OCI-LY3 (cell line): ENCODE data around the gene CCL24.
"Not testable (repeated sequence)": the region's sequence is repeated elsewhere in the genome, so short reads cannot be mapped to it uniquely, and the experiment has no call there.

Source experiments
- H2AFZ ChIP-seq: fragments of 200-600, 300-600 bp; shearing (Covaris generic); 2 replicates; pipeline ENCODE4 v1.6.0; 2014; ENCODE audit warnings: antibody characterized with exemption, low read depth, low read length
- H3K27ac ChIP-seq: fragments of 200-600, 300-600 bp; sonication (generic); 2 replicates; pipeline ENCODE4 v1.5.1; 2014; ENCODE audit warnings: mild to moderate bottlenecking, low read length, moderate library complexity, mixed read lengths
- H3K27me3 ChIP-seq: fragments of 200-600, 300-600 bp; sonication (generic); 2 replicates; pipeline ENCODE4 v1.6.1; 2014; ENCODE audit warnings: low read depth, low read length, mixed read lengths
- H3K36me3 ChIP-seq: fragments of 200-600, 300-600 bp; sonication (generic); replicated peaks from 2 replicates; pipeline ENCODE3; 2014; ENCODE audit warnings: low read depth, low read length, mixed read lengths
- H3K4me1 ChIP-seq: fragments of 300-600, 200-600 bp; sonication (generic); 2 replicates; pipeline ENCODE4 v1.6.1; 2014; ENCODE audit warnings: low read length, mixed read lengths
- H3K4me2 ChIP-seq: fragments of 200-600, 300-600 bp; sonication (generic); 2 replicates; pipeline ENCODE4 v1.6.1; 2014; ENCODE audit warnings: low read length, mixed read lengths
- H3K4me3 ChIP-seq: fragments of 300-600, 200-600 bp; sonication (generic); 2 replicates; pipeline ENCODE4 v1.5.1; 2014; ENCODE audit warnings: antibody characterized with exemption, mild to moderate bottlenecking, low read length, moderate library complexity
- H3K79me2 ChIP-seq: fragments of 300-600, 200-600 bp; shearing (Covaris generic); 2 replicates; pipeline ENCODE4 v1.6.1; 2014; ENCODE audit warnings: mild to moderate bottlenecking, low read length, mixed read lengths
- H3K9ac ChIP-seq: fragments of 300-600, 200-600 bp; shearing (Covaris generic); 2 replicates; pipeline ENCODE4 v1.6.0; 2014; ENCODE audit warnings: mild to moderate bottlenecking, low read length, moderate library complexity
- H3K9me3 ChIP-seq: fragments of 200-600, 300-600 bp; shearing (Covaris generic); 2 replicates; pipeline ENCODE4 v1.6.1; 2014; ENCODE audit warnings: low read length, mixed read lengths; ENCODE audit not compliant: insufficient read depth
- H4K20me1 ChIP-seq: fragments of 200-600, 300-600 bp; sonication (generic); 2 replicates; pipeline ENCODE4 v1.6.1; 2016; ENCODE audit warnings: low read length, mixed read lengths; ENCODE audit not compliant: insufficient read depth
- EZH2phosphoT487 ChIP-seq: fragments of 200-600 bp; shearing (Covaris generic); IDR thresholded peaks from 2 replicates; pipeline ENCODE4 v1.6.1; 2018; ENCODE audit warnings: antibody characterized with exemption, mixed run types, low read depth
- TF ChIP-seq, protein P1 (sequence below): fragments of 200-600, 300-600 bp; sonication (generic); IDR thresholded peaks from 2 replicates; pipeline ENCODE4 v1.5.1; 2014; ENCODE audit warnings: antibody characterized with exemption, low read length, low read depth

Gene CCL24

DNA sequence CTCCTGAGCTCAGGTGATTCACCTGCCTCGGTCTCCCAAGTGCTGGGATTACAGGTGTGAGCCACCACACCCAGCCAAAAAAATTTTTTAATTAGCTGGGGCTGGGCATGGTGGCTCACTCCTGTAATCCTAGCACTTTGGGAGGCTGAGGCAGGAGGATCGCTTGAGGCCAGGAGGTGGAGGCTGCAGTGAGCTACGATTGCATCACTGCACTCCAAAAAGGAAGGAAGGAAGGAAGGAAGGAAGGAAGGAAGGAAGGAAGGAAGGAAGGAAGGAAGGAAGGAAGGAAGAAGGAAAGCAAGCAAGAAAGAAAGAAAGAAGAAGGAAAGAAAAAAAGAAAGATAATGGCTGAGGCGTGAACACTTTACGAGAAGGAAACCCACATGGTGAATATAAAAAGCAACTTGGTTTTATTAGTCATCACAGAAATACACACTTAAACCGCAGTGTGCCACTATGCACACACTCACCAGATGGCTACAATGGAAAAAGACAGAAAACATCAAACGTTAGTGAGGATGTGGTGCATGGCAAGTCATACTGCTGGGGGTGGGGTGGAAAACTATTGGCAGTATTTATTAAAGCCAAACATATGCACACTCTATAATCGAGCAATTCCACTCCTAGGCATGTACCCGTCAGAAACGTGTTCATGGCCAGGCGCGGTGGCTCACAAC is 37.2 kb downstream of the CCL24 start:
- no peaks in the 10 kb centered on the region for H3K79me2 ChIP-seq
- no peak overlapping the region for H2AFZ ChIP-seq
- TF ChIP-seq EZH2phosphoT487, result no peak
- TF ChIP-seq, protein P1, sequence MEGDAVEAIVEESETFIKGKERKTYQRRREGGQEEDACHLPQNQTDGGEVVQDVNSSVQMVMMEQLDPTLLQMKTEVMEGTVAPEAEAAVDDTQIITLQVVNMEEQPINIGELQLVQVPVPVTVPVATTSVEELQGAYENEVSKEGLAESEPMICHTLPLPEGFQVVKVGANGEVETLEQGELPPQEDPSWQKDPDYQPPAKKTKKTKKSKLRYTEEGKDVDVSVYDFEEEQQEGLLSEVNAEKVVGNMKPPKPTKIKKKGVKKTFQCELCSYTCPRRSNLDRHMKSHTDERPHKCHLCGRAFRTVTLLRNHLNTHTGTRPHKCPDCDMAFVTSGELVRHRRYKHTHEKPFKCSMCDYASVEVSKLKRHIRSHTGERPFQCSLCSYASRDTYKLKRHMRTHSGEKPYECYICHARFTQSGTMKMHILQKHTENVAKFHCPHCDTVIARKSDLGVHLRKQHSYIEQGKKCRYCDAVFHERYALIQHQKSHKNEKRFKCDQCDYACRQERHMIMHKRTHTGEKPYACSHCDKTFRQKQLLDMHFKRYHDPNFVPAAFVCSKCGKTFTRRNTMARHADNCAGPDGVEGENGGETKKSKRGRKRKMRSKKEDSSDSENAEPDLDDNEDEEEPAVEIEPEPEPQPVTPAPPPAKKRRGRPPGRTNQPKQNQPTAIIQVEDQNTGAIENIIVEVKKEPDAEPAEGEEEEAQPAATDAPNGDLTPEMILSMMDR, result no peak
- no peaks in the 10 kb centered on the region for H3K27me3 ChIP-seq
- H3K27ac ChIP-seq, result no peak overlapping the region
- no peak overlapping the region for H3K4me3 ChIP-seq
- no peaks in the 10 kb centered on the region for H4K20me1 ChIP-seq
- H3K4me2 ChIP-seq, result no peak overlapping the region
- no peaks in the 10 kb centered on the region for H3K4me1 ChIP-seq
- H3K9me3 ChIP-seq, result no peaks in the 10 kb centered on the region
- no peak overlapping the region for H3K9ac ChIP-seq
- no peaks in the 10 kb centered on the region for H3K36me3 ChIP-seq

DNA sequence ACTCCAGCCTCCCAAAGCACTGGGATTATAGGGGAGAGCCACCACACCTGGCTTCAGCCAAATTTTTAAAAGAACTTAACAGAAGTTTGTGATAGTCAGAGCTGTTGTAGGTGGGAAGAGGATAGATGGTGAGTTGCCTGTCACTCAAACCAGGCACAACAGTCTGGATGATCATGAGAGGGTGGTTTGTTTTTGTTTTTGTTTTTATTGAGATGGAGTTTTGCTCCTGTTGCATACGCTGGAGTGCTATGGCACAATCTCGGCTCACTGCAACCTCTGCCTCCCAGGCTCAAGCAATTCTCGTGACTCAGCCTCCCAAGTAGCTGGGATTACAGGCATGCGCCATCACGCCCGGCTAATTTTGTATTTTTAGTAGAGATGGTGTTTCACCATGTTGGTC is 39.6 kb downstream of the CCL24 start:
- not testable (repeated sequence) for H3K79me2 ChIP-seq, H3K27ac ChIP-seq, H3K4me3 ChIP-seq, H4K20me1 ChIP-seq, H3K4me2 ChIP-seq, H3K9ac ChIP-seq, H3K36me3 ChIP-seq, H2AFZ ChIP-seq, H3K9me3 ChIP-seq, H3K27me3 ChIP-seq, H3K4me1 ChIP-seq

DNA sequence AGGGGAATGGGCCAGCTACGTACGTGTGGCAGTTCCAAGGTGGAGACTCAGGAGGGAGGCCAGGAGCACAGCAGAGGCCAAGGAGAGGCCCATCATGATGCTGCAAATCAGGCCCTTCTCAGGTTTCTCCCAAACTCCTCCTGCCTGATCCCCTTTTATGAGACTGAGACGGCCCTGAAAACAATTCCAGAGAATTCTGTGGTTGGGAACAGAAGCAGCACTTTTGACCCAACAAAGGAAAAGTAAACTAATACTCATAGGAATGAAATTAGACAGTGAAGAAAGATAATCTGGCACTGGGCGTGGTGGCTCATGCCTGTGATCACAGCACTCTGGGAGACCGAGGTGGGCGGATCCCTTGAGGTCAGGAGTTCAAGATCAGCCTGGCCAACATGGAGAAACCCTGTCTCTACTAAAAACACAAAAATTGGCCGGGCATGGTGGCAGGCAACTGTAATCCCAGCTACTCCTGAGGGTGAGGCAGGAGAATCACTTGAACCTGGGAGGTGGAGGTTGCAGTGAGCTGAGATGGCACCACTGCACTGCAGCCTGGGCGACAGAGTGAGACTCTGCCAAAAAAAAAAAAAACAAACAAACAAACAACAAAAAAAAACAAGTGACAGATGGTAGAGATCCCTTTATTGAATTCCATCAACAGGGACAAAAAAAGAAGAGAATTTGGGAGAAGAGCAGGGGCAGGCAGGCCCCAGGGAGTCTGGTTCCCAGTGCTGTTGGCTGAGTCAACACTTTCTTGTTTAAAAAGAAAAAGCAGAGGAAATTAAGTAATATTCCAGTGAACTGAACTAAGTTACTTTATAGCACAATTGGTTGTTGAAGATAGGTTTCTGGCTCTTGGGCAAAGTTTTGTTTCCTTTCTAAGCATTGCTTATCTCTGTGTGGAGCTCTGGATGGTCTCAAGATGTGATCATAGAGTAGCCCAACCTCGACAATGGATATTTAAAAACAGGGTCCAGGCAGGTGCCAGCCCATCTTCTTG is 41.2 kb downstream of the CCL24 start, which contains the start of gene CCL26:
Gene CCL26 (minus strand): TSS at position 131 of the 997 bp plus-strand sequence. CDS start 35 bp downstream, at position 96.
- Histone ChIP-seq H2AFZ (no peak within 1 kb of the TSS), H3K27ac (no peak within 1 kb of the TSS), H3K9ac (no peak within 1 kb of the TSS)

GRCh38 chr7:75771224-75771623 is 42.4 kb downstream of the CCL24 start:
- H3K79me2 ChIP-seq, result no peaks in the 10 kb centered on the region
- no peak overlapping the region for H3K4me3 ChIP-seq
- no peaks in the 10 kb centered on the region for H3K4me1 ChIP-seq
- no peaks in the 10 kb centered on the region for H3K9me3 ChIP-seq
- H4K20me1 ChIP-seq, result no peaks in the 10 kb centered on the region
- no peaks in the 10 kb centered on the region for H3K36me3 ChIP-seq
- no peaks in the 10 kb centered on the region for H3K27me3 ChIP-seq
- no peak overlapping the region for H3K27ac ChIP-seq
- no peak overlapping the region for H3K9ac ChIP-seq
- TF ChIP-seq, protein P1, result no peak
- no peak for TF ChIP-seq EZH2phosphoT487
- H3K4me2 ChIP-seq, result no peak overlapping the region
- no peak overlapping the region for H2AFZ ChIP-seq

More for the DNA sequence above, 41.2 kb downstream of the CCL24 start, which contains the start of gene CCL26:
- H3K4me1 ChIP-seq, result no peaks in the 10 kb centered on the region
- H3K4me2 ChIP-seq, result no peak within 1 kb of the TSS
- H4K20me1 ChIP-seq, result no peaks in the 10 kb centered on the region
- no peaks in the 10 kb centered on the region for H3K27me3 ChIP-seq
- H3K36me3 ChIP-seq, result no peaks in the 10 kb centered on the region
- no peak within 1 kb of the TSS for H3K4me3 ChIP-seq
- TF ChIP-seq EZH2phosphoT487, result no peak
- TF ChIP-seq, protein P1, result no peak
- no peaks in the 10 kb centered on the region for H3K9me3 ChIP-seq
- no peaks in the 10 kb centered on the region for H3K79me2 ChIP-seq
